Activated CD4-positive, alpha-beta T cell treated with anti-CD3 and anti-CD28 coated beads, Interleukin-10, Interleukin-2, amounts not matched to agents 100 ng/mL and 50 ng/mL, durations not matched to agents 16 hours and 8 hours (primary cell): ENCODE measurements around the gene MCTP2.
"Not testable (repeated sequence)": the region's sequence is repeated elsewhere in the genome, so short reads cannot be mapped to it uniquely, and the experiment has no call there.

Source experiments
- DNase-seq: peaks from one replicate; pipeline ENCODE4 v3.0.0-alpha.2; 2020

The MCTP2 gene

DNA sequence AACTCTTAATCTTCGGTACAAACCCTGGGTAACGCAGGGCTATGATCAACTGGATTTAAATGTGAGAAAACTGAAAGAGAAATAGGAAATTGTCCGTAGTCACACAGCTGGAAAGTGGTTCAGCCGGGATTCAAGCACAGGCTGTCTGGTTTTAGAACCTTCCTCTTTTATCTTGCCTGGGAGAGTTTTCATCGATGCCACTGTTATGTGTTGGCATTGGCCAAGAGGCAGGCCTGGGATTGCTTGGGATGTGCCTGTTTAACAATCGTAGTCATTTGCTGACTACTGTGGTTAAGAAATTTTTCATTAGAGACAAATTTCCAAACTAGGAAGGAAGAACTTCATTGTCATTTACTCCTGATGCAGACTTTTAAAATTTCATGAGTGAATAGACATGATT, 4.3 kb downstream of the MCTP2 start:
- no peak for DNase-seq

DNA sequence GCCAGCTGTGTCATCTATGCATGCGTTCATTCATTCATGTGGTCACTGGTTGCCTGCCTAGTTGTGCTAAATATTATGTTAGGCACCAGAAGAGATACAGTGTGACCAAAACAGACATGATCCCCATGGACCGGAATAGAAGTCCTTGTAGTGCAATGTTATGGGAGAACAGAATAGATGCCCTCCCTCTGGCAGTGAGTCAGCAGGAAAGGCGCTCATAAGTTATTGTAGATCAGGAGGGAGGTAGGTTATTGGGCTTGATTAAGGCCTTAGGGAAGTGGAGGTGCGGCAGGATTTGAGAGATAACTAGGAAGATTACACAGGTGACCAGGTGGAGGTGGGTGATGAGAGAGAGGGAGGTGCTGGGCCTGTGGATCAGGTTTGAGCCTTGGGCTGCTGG, 5.2 kb downstream of the MCTP2 start:
- DNase-seq: no peak

DNA sequence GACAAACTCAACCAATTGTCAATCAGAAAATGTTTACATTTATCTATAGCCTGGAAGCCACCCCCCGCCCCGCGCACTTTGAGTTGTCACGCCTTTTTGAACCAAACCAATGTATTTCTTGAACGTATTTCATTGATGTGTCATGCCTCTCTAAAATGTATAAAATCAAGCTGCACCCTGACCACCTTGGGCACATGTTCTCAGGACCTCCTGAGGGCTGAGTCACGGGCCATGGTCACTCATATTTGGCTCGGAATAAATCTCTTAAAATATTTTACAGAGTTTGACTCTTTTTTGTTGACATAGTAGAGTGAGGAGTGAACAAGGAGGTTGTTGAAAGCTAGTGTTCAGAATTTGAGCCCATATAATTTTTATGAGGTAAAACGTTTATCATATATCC, 6.5 kb downstream of the MCTP2 start:
- no peak for DNase-seq

DNA sequence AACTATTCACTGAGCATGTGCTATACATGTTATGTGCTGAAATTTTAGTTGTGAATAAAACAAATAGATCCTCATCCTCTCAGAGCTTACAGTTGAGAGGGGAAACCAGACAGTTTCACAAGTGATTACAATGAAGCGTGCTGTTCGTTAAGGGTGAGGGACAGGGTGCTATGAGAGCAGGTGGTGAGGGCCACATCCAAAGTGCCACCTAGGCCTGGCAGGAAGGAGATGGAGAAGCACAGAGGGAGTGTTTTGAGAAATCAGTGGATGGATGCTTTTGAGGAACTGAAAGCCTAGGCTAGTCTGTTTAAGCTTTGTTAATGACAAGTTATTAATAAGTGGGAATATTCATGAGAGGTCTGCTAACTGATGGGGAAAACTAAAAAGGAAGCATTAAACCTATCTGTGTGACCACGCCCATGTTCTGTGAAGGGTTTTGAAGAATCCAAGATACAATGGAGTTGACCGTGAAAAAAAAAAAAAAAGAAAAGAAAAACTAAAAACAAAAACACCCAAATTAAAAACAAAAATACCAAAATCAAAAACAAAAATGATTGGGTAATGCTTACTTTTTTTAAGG, 7.3 kb downstream of the MCTP2 start:
- peak; percentile 62 for DNase-seq

DNA sequence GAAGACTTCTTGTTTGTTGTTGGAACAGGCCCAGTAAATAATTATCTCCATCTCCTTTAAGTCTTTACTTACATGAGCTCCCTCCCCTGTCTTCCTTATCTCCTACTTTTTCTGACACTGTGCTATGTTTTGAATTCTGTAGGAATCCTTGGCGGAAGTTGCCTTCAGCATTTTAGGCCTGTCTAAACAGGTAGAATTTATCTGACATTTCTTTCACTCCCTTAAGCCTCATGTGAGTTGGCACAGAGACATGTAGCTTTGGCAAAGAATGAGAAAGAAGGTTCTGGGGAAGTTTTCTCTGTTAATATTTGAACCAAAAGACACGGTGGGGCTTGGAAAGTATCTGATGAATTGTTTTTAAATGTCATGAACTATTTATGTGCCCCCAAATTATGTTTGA, 8.1 kb downstream of the MCTP2 start:
- DNase-seq: no peak

DNA sequence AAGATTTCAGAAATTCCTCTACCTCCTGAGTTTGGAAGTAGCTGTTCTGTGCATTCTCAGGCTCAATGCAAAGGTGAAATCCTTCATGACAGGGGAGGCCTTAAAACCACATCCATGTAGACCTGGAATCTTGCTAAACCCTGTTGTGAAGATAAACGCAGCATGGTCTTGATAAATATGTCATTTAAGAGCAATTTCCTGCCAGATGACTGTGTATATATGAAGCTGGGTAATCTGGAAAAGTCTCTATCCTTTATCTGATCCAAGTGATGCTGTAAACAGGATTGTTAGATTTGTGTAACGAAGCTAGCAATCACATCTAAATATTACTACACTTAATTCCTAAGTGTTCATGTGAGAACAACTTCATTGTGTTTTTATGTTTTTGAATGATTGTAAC, 9.1 kb downstream of the MCTP2 start:
- DNase-seq: no peak

DNA sequence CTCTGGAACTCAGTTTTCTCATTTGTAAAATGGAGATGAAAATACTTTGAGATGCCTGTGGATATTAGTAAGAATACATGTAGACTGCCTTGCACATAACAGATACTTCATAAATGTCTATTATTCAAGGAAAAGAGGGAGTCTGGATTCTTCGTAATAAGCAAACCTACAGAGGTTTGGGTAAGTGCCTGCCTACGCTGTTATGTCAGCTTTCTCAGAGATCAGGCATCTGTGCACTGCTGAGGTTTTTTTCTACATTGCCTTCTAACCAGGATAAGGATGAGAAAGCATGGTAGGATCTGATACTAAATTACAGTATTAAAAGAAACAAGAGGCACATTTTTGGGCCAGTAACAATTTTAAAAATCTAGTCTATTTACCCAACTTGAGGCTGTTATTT, 10.9 kb downstream of the MCTP2 start:
- DNase-seq: no peak

DNA sequence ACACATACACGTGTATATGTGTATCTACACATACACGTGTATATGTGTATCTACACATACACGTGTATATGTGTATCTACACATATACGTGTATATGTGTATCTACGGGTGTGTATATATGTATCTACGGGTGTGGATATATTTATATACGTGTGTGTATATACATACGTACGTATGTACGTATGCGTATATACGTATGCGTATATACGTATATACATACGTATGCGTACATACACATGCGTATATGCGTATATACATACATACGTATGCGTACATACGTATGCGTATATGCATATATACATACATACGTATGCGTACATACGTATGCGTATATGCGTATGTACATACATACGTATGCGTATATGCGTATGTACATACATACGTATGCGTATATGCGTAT, 11.6 kb downstream of the MCTP2 start:
- not testable (repeated sequence) for DNase-seq

DNA sequence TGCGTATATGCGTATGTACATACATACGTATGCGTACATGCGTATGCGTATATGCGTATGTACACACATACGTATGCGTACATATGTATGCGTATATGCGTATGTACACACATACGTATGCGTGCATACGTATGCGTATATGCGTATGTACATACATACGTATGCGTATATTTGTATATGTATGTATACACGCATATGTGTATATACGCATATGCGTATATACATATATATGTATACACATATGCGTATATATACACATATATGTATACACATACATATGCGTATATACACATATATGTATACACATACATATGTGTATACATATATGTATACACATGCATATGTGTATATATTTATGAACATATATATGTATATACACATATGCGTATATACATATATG, 12.1 kb downstream of the MCTP2 start:
- DNase-seq: no peak

DNA sequence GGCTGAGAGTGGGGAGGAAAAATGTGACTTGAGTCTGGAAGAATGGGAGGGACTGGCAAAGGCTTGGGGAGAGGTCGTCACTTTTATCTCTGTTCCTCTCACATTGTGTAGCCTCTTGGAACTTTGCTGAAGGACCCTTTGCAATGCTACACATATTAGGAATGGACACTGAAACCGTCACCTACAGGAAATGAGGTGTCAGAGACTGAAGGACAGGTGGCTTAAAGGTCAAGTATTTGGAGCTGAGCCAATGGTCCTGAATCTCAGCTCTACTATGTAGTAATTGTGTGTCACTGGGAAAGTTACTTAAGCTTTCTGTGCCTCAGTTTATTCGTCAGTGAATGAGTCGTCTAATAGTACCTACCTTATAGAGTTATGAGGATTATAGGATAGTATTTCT, 14.7 kb downstream of the MCTP2 start:
- DNase-seq: no peak

DNA sequence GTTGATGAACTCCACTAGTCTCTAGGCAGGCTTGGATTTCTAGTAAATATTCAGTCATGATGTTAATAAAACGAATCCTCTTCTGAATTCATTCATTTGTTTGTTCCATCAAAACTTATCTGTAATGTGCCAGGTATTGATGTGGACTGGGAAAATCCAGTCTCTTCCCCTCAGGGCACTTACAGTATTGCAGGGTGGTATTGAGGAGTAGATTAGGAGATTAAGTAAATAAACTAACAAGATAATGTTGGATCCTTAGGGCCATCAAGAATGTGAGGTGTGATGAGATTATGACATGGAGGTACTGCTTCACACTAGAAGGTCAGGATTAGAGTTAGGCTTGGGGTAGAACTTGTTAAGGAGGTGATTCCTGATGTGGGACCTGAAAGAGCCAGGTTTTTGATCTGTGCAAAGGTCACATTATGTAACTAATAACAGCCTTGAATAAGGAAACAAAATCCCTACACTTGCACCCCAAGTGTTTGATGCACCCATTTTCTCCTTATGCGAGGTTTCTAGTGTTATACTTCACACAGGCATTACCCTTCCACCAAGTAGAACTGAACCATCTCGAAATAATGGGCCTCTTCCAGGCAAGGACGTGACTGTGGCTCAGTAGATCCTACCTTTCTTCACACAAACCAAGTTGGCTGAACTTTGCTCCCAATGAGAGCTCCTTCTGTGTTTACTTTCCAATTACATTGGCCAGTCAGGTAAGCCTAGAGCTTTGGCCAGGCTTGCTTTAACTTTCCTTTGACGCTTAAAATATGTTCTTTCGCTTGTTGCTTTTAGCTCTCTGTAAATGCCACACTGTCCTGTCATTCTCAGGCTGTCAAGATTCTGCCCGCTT, 16.7 kb downstream of the MCTP2 start:
- DNase-seq: no peak

DNA sequence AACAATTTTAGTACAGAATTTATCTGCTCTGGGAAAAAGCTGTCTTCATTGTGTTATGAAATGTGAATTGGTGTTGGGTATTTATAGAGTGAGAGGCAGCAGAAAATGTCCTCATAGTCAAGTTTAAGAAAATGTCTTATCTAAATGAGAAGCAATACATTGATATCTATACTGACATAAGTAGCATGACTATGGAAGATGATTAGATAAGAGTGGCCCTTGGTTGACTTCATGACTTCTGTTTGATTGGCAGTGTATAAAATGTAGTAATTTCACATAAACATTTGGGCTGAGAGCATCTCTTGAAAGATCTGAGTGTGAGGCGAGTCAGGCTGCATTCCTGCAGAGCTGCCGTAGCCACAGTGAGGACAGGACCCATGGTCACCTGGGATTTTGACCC, 19.4 kb downstream of the MCTP2 start:
- DNase-seq: no peak

DNA sequence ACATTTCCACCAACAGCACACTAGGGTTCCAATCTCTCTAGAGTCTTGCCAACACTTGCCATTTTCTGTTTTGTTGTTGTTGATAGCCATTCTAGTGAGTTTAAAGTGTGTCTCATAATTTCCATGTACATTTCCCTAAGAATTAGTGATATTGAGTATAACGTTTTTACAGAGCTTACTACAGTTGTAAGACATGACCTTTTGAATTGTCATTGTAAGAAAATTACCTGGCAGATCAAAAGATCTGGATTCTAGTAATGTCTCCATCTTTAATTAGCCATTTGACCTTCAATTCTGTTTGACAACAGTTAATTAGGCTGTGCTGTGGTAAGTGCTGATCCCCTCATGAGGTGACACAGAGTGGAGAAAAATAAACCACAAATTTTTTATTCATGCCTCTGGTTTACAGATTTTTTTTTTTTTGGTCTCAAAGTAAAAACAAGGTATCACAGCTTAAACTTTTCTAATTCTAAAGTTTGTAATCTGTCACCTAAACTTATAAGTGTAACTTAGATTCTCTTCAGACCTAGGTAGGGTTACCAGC, 20.9 kb downstream of the MCTP2 start:
- no peak for DNase-seq

DNA sequence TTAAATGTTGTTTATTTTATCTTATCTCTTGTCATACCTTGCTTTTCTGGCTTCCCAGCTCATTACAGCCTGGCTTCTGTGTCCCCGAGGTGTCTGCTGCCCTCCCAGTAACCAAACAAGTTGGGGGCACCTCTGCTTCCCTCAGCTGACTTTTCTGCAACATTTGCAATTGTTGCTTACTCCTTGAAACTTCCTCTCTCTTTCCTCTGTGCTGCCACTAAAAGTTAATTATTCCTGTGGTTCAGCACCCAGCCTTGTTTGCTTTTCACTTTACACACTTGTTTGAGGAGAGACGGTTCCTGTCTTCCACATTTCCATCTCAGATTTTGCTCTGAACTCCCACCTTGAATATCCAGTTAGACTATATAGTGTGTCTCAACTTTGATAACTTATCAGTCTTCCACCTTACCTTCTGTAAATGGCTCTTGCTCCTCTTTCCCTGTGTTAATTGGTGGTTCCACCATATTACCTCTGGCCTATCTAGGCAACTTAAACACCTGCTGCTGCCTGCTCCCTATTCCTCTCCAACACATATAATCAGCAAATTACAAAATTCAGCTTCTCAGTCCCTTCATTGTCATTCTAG, 21.6 kb downstream of the MCTP2 start:
- no peak for DNase-seq

DNA sequence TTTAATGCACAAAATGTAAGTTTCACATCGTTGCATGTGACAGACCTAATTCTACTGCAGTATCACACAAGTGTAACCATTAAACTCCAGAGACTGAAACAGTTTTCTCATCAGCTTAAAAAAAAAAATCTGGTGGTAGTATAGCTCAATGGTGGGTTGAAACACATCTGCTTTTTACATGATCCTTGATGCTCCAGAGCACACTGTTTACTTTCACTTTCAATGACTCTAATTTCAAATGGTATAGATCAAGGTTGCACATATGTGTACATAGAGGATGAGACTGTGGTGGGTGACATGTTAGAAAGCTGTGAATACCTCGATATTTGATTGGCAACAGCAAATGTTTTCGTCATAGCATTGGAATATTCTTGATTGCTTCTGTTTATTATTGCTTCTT, 22.4 kb downstream of the MCTP2 start:
- no peak for DNase-seq

DNA sequence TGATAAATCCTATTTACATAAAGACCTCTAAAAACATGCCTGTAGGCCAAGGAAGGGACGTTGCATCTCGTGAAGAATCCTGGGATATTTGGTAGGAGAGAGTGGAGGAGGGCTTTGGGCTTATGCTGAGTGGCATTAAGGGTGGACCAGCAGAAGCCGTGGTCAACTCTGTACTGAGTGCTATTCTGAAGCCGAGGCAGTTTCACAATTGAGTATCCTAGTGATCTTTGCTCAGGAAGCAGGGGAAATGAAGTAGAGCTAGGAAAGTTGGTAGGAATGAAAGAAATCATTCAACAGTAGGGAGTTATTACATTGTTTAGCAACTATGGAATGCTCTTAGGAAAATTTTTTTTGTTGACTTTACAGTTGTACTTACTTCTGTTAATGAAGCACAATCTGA, 24.2 kb downstream of the MCTP2 start:
- DNase-seq: no peak

DNA sequence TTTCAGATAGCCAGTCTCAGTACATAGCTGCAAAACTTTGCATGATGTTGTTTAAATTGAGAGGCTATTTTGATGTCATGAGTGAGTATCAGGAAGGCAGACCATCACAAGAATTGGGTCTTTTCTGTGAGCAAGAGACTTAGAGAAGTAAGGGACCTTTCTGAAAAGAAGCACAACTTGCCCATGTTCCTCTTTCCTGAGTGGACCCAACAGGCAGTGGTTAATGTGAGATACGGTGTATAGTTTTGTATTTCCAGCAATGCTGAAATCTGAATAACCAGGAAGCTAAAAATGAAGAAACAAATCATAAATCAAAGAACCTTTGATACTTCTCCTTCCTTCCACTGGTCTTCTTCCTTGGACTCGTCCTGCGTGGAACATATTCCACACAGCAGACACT, 25.1 kb downstream of the MCTP2 start:
- no peak for DNase-seq

DNA sequence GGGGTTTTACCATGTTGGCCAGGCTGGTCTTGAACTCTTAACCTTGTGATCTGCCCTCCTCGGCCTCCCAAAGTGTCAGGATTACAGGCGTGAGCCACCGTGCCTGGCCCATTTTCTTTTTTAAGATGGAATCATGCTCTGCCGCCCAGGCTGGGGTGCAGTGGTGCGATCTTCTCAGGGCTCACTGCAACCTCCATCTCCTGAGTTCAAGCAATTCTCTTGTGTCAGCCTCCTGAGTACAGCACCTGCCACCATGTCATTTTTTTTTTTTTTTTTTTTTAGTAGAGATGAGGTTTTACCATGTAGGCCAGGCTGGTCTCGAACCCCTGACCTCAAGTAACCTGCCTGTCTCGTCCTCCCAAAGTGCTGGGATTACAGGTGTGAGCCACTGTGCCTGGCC, 26.4 kb downstream of the MCTP2 start:
- DNase-seq: not testable (repeated sequence)

DNA sequence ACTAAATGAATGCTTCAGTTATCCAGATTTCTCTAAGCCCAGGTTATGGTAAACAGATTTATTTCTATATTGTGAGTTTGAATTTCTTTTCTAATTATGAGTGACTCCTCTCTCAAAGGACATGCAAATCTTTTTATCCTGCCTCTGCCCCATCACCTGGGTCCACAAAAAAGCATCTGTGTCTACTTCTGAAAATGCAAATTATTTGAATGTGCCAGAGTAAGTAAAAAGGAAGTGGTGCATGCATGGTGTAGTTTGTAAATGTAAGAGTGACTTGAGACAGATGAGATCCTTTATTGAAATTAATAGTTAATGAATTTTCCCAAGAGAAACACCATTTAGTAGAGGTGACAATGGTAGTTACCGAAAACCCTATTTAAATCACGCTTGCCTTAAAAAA, 26.9 kb downstream of the MCTP2 start:
- DNase-seq: no peak

DNA sequence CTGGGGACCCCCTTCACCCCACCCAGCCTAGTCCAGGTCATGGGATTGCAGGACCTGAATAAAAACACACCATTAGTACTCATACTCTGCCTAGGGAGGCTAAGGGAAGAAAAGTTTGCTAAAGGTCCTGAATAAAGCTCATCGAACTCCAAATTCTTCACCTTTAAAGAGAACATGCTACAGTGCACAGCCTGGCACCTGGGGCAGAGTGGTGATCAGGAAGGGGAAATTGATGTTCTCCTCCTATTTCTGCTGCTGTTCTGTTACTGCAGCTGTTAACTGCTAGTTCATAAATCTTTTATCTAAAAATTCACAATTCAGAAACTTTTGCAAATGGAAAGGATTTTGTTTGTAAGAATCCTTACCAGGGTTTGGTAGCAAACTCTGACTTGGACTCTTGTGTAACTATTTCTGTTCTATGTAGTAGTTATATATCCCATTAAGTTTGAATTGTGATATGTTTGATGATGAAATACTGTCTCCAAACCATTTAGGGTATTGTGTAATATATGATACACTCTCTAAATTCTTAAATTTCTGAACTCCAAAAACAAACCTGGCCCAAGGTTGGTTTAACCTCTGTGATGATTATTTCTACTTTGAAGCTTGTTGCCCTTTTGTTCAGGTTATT, 27.9 kb downstream of the MCTP2 start:
- DNase-seq: no peak

DNA sequence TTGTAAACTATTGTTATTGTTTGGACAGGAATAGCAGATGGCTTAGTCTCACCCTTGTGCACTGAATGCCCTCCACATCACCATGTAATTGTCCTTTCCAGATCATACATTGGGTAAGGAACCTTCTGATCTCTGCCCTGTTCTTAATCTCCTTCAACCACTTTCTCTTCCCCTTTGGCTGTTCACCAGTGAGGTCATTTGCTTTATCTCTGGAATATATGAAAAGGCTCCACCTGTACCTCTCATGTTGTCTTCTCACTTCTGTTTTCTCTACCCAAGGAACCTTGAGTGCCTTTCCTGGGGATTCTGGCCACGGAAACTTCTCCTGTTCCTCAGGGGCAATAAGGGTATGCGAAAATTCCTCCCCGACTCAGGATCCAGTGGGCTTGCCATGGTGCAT, 28.5 kb downstream of the MCTP2 start:
- no peak for DNase-seq

DNA sequence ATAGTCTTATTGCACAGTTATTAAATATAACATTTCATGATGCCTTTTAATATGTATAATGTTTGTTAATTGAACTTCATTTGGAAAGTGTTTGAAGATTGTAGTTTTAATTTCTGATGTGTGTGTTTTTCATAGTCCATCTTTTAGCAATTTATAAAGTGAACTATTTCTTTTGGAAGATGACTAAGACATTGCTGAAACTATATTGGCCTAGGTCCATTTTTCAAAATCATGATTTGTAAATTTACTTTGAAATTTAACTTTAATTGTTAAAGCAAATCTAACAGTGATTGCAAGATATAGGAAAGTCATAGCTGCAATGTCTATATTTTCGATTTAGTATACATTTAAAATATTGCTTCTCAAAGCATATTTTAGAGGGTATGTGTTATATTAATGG, 30.8 kb downstream of the MCTP2 start:
- DNase-seq: no peak

DNA sequence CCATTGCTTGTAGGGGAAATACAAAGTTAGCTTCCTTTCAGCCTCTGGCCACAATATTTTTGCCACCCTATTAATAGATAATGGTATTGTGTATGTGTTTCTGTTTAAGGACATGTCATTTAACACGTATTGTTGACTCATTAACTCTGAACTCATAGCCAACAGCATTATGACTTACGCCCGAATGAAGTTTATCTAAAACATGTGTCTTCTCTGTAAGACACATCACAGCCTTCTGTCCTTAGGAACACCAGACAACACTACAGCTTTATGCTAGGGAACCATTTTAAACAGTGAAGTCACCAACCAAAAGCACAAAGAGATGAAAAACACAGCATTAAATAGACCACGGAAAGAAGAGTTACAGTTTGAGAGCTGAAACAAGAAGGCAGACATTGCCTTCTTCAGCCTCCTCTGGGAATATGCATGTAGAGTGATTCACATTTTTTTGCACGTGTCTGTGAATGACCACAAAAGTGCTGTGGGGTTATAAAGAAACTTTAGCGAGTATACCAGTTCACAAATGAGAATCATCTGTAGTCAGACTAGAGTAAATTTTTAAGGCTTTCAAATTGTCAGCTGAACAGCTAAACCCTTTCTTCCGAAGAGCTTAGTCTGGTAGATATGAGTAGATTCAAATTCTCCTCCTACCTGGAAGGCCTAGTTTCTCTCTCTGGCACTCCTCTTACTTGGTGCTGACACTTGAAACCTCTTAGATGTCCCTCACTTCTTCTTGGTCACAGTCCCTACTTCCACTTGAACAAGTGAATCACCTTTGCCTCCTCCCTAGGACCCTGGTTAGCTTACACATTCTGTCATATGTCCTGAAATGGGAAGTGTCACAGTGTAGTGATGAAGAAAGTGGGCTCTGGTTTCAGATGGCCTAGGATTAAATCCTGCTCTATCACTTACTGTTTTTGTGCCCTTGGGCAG, 32.2 kb downstream of the MCTP2 start:
- DNase-seq: no peak
